ENCODE measurements around the gene ST7L.
A peak's percentile ranks its signal among the peaks of the same experiment; 100 is the strongest.

The ST7L gene

GRCh38 chr1:112509660-112510178 is 109.2 kb downstream of the ST7L start:
- no peak for ATAC-seq
- no peak for TF ChIP-seq PPARA (CRISPR knock-in tag; IDR thresholded peaks at IDR 0.05; ENCODE audit: borderline replicate concordance)
- TF ChIP-seq ZNF70 (CRISPR knock-in tag; IDR thresholded peaks at IDR 0.05): no peak
- TF ChIP-seq OSR1 (CRISPR knock-in tag; IDR thresholded peaks at IDR 0.05): no peak
- no peak for TF ChIP-seq ZNF565 (CRISPR knock-in tag; conservative IDR thresholded peaks at IDR 0.05; ENCODE audit: low read depth)
- TF ChIP-seq ZFP30 (CRISPR knock-in tag; IDR thresholded peaks at IDR 0.05): no peak
- no peak for TF ChIP-seq ZNF8 (CRISPR knock-in tag; IDR thresholded peaks at IDR 0.05)
- TF ChIP-seq POU6F1 (CRISPR knock-in tag; IDR thresholded peaks at IDR 0.05; ENCODE audit: borderline replicate concordance, low read depth): no peak
- TF ChIP-seq CREB5 (CRISPR knock-in tag; IDR thresholded peaks at IDR 0.05; ENCODE audit: low read depth): no peak
- no peak for TF ChIP-seq BACH2 (CRISPR knock-in tag; IDR thresholded peaks at IDR 0.05; ENCODE audit: borderline replicate concordance)
- TF ChIP-seq TCF4 (CRISPR knock-in tag; IDR thresholded peaks at IDR 0.05; ENCODE audit: borderline replicate concordance): no peak
- no peak for TF ChIP-seq ZFP3 (CRISPR knock-in tag; IDR thresholded peaks at IDR 0.05)
- no peak for TF ChIP-seq CSDC2 (CRISPR knock-in tag; IDR thresholded peaks at IDR 0.05)
- TF ChIP-seq TSHZ2 (CRISPR knock-in tag; IDR thresholded peaks at IDR 0.05): no peak

- peak; percentile 22 for ATAC-seq
- TF ChIP-seq BACH2 (CRISPR knock-in tag; IDR thresholded peaks at IDR 0.05; ENCODE audit: borderline replicate concordance) (no peak), ZFP30 (CRISPR knock-in tag; IDR thresholded peaks at IDR 0.05) (no peak), ARNTL (CRISPR knock-in tag; IDR thresholded peaks at IDR 0.05; ENCODE audit: borderline replicate concordance, low read depth) (no peak), ZC3H10 (CRISPR knock-in tag; IDR thresholded peaks at IDR 0.05) (no peak), CREB5 (CRISPR knock-in tag; IDR thresholded peaks at IDR 0.05; ENCODE audit: low read depth) (no peak), ZFP3 (CRISPR knock-in tag; IDR thresholded peaks at IDR 0.05) (no peak), ISL1 (CRISPR knock-in tag; IDR thresholded peaks at IDR 0.05) (no peak)
Observed at GRCh38 chr1:112509005-112509659, 109.8 kb downstream of the ST7L start.

GRCh38 chr1:112508278-112509004 is 110.5 kb downstream of the ST7L start, which contains the start of gene WNT2B:
TSS of gene WNT2B (plus strand) at chr1:112508965. CDS start at chr1:112509263, 298 bp downstream.
- peak; percentile 72 for ATAC-seq
- TF ChIP-seq OSR1 (CRISPR knock-in tag; IDR thresholded peaks at IDR 0.05) (no peak), PATZ1 (CRISPR knock-in tag; IDR thresholded peaks at IDR 0.05; ENCODE audit: borderline replicate concordance) (no peak), ZFP3 (CRISPR knock-in tag; IDR thresholded peaks at IDR 0.05) (no peak), GLIS3 (CRISPR knock-in tag; IDR thresholded peaks at IDR 0.05) (no peak), ZFP30 (CRISPR knock-in tag; IDR thresholded peaks at IDR 0.05) (no peak), POU6F1 (CRISPR knock-in tag; IDR thresholded peaks at IDR 0.05; ENCODE audit: borderline replicate concordance, low read depth) (no peak), SNAI2 (CRISPR knock-in tag; IDR thresholded peaks at IDR 0.05) (no peak), TOX (CRISPR knock-in tag; IDR thresholded peaks at IDR 0.05; ENCODE audit: borderline replicate concordance) (no peak), CSRNP3 (CRISPR knock-in tag; IDR thresholded peaks at IDR 0.05) (no peak), RARB (CRISPR knock-in tag; IDR thresholded peaks at IDR 0.05) (no peak), PPARA (CRISPR knock-in tag; IDR thresholded peaks at IDR 0.05; ENCODE audit: borderline replicate concordance) (no peak), ARNTL (CRISPR knock-in tag; IDR thresholded peaks at IDR 0.05; ENCODE audit: borderline replicate concordance, low read depth) (no peak), BACH2 (CRISPR knock-in tag; IDR thresholded peaks at IDR 0.05; ENCODE audit: borderline replicate concordance) (no peak), ZNF8 (CRISPR knock-in tag; IDR thresholded peaks at IDR 0.05) (no peak), ISL1 (CRISPR knock-in tag; IDR thresholded peaks at IDR 0.05) (no peak)

All from SK-N-SH treated with all-trans-retinoic acid at 6 μM for 48 hours (cell line).